RWPE2 (cell line): ENCODE measurements around the gene GPBAR1.

Experiments
- ATAC-seq: fragments of 200-7000 bp; cut with Tn5 transposase; 3 replicates; pipeline ENCODE4 v1.9.1; 2021; ENCODE audit warnings: low read depth
- DNase-seq: peaks from one replicate; pipeline ENCODE4 v3.0.0-alpha.2; 2020; ENCODE audit warnings: low spot score
- H3K27ac ChIP-seq: fragments of 450-650 bp; 2 replicates; pipeline ENCODE4 v1.5.1; 2017; ENCODE audit warnings: mild to moderate bottlenecking; ENCODE audit not compliant: poor library complexity, severe bottlenecking
- H3K27me3 ChIP-seq: fragments of 250-450 bp; sonication (Bioruptor Pico); 2 replicates; pipeline ENCODE4 v1.5.1; 2021; ENCODE audit warnings: mild to moderate bottlenecking, moderate library complexity; ENCODE audit not compliant: insufficient read depth, poor library complexity, severe bottlenecking
- H3K36me3 ChIP-seq: fragments of 250-450 bp; sonication (Bioruptor Pico); 2 replicates; pipeline ENCODE4 v1.5.1; 2020; ENCODE audit warnings: low read depth, mild to moderate bottlenecking, moderate library complexity
- H3K4me1 ChIP-seq: fragments of 250-450 bp; sonication (Bioruptor Pico); 2 replicates; pipeline ENCODE4 v1.5.1; 2021; ENCODE audit warnings: mild to moderate bottlenecking, moderate library complexity; ENCODE audit not compliant: insufficient read depth, poor library complexity, severe bottlenecking
- H3K4me3 ChIP-seq: fragments of 250-450 bp; sonication (Bioruptor Pico); 2 replicates; pipeline ENCODE4 v1.5.1; 2021; ENCODE audit warnings: mild to moderate bottlenecking, moderate library complexity; ENCODE audit not compliant: severe bottlenecking
- H3K9me3 ChIP-seq: fragments of 250-450 bp; sonication (Bioruptor Pico); 2 replicates; pipeline ENCODE4 v1.5.1; 2021; ENCODE audit warnings: mild to moderate bottlenecking, moderate library complexity; ENCODE audit not compliant: severe bottlenecking
- CTCF ChIP-seq: fragments of 450-650 bp; IDR thresholded peaks from one replicate; pipeline ENCODE4 v1.5.1; 2017; ENCODE audit warnings: mild to moderate bottlenecking, moderate library complexity; ENCODE audit not compliant: poor library complexity, severe bottlenecking

The GPBAR1 gene

DNA sequence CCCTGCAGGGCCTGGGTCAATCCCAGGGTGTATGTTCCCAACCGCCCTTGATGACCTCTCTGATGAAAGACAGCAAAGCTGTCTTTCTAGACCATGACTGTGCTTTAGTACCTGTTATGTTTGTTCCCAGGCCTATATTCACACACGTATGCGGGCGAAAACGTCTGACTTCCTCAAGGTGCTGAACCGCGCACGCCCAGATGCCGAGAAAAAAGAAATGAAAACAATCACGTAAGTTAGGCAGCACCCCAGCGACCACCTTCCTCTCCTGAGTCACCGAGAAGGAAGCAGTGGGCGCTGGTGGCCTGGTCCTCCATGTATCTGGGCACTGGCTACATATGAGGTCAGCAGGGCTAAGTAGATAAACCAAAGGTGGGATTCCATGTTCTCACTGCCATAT lies 11.1 kb upstream of the GPBAR1 start:
- DNase-seq (no peak), ATAC-seq (no peak)
- H3K4me1 ChIP-seq: no peaks in the 10 kb centered on the region
- no peak overlapping the region for H3K27ac ChIP-seq
- H3K36me3 ChIP-seq: peaks cover 100% of the 10 kb centered on the region
- H3K27me3 ChIP-seq: no peaks in the 10 kb centered on the region
- no peak for TF ChIP-seq CTCF
- no peaks in the 10 kb centered on the region for H3K9me3 ChIP-seq
- H3K4me3 ChIP-seq: no peak overlapping the region

DNA sequence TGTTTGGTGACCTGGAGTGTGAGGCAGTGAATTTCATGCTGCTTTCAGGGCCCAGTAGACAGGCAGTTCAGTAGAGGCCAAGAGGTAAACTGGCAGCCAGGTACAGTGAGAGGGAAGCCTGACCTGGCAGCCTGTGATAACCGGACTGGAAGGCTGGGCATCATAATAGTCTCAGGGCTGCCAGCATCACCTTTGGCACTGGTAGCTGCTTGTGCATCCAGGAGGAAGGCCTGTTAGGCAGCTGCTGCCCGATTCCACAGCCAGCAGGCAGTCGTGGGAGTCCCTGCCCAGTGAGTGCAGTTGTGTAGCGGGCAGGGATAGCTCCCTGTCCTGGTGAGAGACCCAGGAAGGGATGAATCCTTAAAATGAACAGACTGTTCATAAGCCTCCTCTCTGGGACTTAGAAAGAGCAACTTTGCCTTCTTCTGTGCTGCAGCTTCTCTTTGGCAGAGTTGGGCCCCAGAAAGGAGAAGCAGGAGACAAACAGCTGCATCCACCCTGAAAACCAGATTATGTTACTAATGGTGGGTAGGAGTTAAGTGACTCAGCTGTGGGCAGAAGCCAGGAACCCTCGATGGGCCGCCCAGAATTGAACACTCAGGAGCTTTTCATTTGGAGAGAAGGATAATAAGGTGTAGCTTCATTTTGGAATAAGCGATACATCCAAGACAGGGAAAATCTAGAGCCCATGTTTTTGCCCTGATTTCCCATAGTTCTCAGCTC lies 8.1 kb upstream of the GPBAR1 start:
- H3K4me3 ChIP-seq: no peak overlapping the region
- H3K4me1 ChIP-seq: no peaks in the 10 kb centered on the region
- no peak for TF ChIP-seq CTCF
- DNase-seq (no peak), ATAC-seq (no peak)
- peaks cover 89% of the 10 kb centered on the region for H3K36me3 ChIP-seq
- no peak overlapping the region for H3K27ac ChIP-seq
- no peaks in the 10 kb centered on the region for H3K9me3 ChIP-seq
- no peaks in the 10 kb centered on the region for H3K27me3 ChIP-seq

DNA sequence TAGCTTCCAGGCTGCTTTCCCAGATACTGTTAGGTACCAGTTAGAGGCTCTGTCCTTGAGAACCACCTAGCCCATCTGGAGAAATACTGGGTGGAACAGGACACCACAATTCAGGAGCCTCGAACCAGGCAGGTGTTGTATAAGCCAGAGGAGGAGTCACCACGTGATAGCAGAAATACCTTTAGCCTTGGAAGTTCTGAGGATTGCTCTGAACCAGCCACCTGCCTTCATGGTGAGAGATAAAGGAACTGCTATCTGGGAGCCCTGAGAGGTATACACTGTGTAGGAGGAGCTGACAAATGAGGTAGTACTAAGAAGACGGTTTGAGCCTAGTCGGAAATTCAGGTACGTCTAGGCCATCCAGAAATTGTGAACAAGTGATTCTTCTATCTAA lies 7.6 kb upstream of the GPBAR1 start:
- no peaks in the 10 kb centered on the region for H3K4me1 ChIP-seq
- H3K27ac ChIP-seq: no peak overlapping the region
- ATAC-seq: no peak
- no peaks in the 10 kb centered on the region for H3K9me3 ChIP-seq
- DNase-seq: no peak
- H3K4me3 ChIP-seq: no peak overlapping the region
- H3K27me3 ChIP-seq: no peaks in the 10 kb centered on the region
- TF ChIP-seq CTCF: no peak
- peaks cover 83% of the 10 kb centered on the region for H3K36me3 ChIP-seq

- DNase-seq (no peak), ATAC-seq (no peak)
- H3K4me1 ChIP-seq: no peaks in the 10 kb centered on the region
Observed at GRCh38 chr2:218255446-218255845, 5.4 kb upstream of the GPBAR1 start.

More at GRCh38 chr2:218255446-218255845, 5.4 kb upstream of the GPBAR1 start:
- peaks cover 61% of the 10 kb centered on the region for H3K36me3 ChIP-seq
- no peak overlapping the region for H3K27ac ChIP-seq
- H3K9me3 ChIP-seq: no peaks in the 10 kb centered on the region
- H3K27me3 ChIP-seq: no peaks in the 10 kb centered on the region
- no peak overlapping the region for H3K4me3 ChIP-seq
- TF ChIP-seq CTCF: no peak
